GM12878 (cell line): ENCODE measurements around the gene STAT5B. TPM values are rescaled to one million over a fixed set of nuclear protein-coding genes. Genes with fewer than 3 reads are reported as not detected.

Experiments
- ATAC-seq: fragments of 200-7000 bp; cut with Tn5 transposase; 3 replicates; pipeline ENCODE4 v1.9.1; 2020; ENCODE audit warnings: mild to moderate bottlenecking, moderate library complexity
- BruUV-seq: library from RNA; stranded (reverse); fragments of 400-500 nt; replicated peaks from 2 replicates; lab custom pipeline; 2021; lab: Mats Ljungman, UMichigan
- CTCF ChIA-PET: fragments of 300-600 bp; sonication (Branson Sonifier 250); formaldehyde crosslinking; extraction: SDS; loops from one replicate; lab custom pipeline; 2021; ENCODE audit warnings: inconsistent platforms; lab: Yijun Ruan, JAX
- POLR2A ChIA-PET: fragments of 350-600 bp; formaldehyde crosslinking; extraction: SDS; loops from one replicate; lab custom pipeline; 2021; ENCODE audit warnings: inconsistent platforms; lab: Charles Lee
- RAD21 ChIA-PET: fragments of 300-600 bp; sonication (Branson Sonifier 250); formaldehyde crosslinking; loops from one replicate; lab custom pipeline; 2023; ENCODE audit warnings: antibody characterized with exemption; ENCODE audit not compliant: unreplicated experiment; lab: Charles Lee
- SMC1A ChIA-PET: fragments of 300-600 bp; sonication (Branson Sonifier 250); formaldehyde crosslinking; loops from one replicate; lab custom pipeline; 2023; ENCODE audit not compliant: unreplicated experiment, uncharacterized antibody; lab: Charles Lee
- DNase-seq: peaks from one replicate; pipeline ENCODE4 v3.0.0-alpha.2; 2011; ENCODE audit warnings: low read depth, low spot score
- FAIRE-seq: peaks from 3 replicates; lab custom pipeline; 2011; peaks lifted over from hg19 to GRCh38; lab: Jason Lieb, UNC
- H2AFZ ChIP-seq: 2 replicates; pipeline ENCODE4 v1.6.0; 2011; ENCODE audit warnings: low read depth, low read length, control low read depth; ENCODE audit not compliant: control insufficient read depth
- H3K27ac ChIP-seq: 2 replicates; pipeline ENCODE4 v1.5.1; 2011; ENCODE audit warnings: control low read depth; ENCODE audit not compliant: control insufficient read depth, insufficient read depth
- H3K27me3 ChIP-seq, 2 experiments: replicated peaks in 1 of 2; 2 replicates each; pipeline versions ENCODE4 v1.6.0 to v1.6.1; 2011; ENCODE audit warnings: low read length in 1 of 2; ENCODE audit not compliant: control insufficient read depth in 2 of 2, insufficient read depth in 2 of 2
- H3K36me3 ChIP-seq, 2 experiments: 2 replicates each; pipeline ENCODE4 v1.5.1; 2011; ENCODE audit warnings: low read length in 1 of 2; ENCODE audit not compliant: control insufficient read depth in 2 of 2, insufficient read depth in 2 of 2
- H3K4me1 ChIP-seq: 2 replicates; pipeline ENCODE4 v1.6.1; 2011; ENCODE audit warnings: mild to moderate bottlenecking, low read length, moderate library complexity, mixed read lengths; ENCODE audit not compliant: control insufficient read depth, insufficient read depth
- H3K4me2 ChIP-seq: 2 replicates; pipeline ENCODE4 v1.6.0; 2011; ENCODE audit warnings: control low read depth; ENCODE audit not compliant: control insufficient read depth, insufficient read depth
- H3K4me3 ChIP-seq: fragments of 200-600 bp; sonication (generic); 2 replicates; pipeline ENCODE4 v1.5.1; 2016
- H3K79me2 ChIP-seq: 2 replicates; pipeline ENCODE4 v1.6.0; 2011; ENCODE audit warnings: low read length; ENCODE audit not compliant: control insufficient read depth, insufficient read depth
- H3K9ac ChIP-seq: 2 replicates; pipeline ENCODE4 v1.8.0; 2011; ENCODE audit warnings: low read length, control low read depth, mixed read lengths; ENCODE audit not compliant: control insufficient read depth, insufficient read depth
- H3K9me3 ChIP-seq: replicated peaks from 3 replicates; pipeline ENCODE4 v1.5.1; 2011; ENCODE audit warnings: mild to moderate bottlenecking, low read length; ENCODE audit not compliant: control insufficient read depth, insufficient read depth
- H4K20me1 ChIP-seq: 2 replicates; pipeline ENCODE4 v1.6.0; 2011; ENCODE audit not compliant: control insufficient read depth, insufficient read depth
- BMI1 ChIP-seq: fragments of 450-650 bp; IDR thresholded peaks from 2 replicates; pipeline ENCODE4 v1.6.1; 2016; ENCODE audit warnings: mild to moderate bottlenecking, moderate library complexity, borderline replicate concordance
- ETV6 ChIP-seq, 2 experiments: fragments of 450-650 bp in 1 of 2; IDR thresholded peaks in 1 of 2; conservative IDR thresholded peaks in 1 of 2; 2 replicates each; pipeline ENCODE4 v1.6.1; 2014; ENCODE audit warnings: antibody characterized with exemption in 1 of 2, borderline replicate concordance in 1 of 2, low read depth in 1 of 2, mild to moderate bottlenecking in 1 of 2, moderate library complexity in 1 of 2
- GABPA ChIP-seq: IDR thresholded peaks from 2 replicates; pipeline ENCODE4 v1.6.1; 2014; ENCODE audit warnings: antibody characterized with exemption, low read depth, mild to moderate bottlenecking, inconsistent platforms
- KLF5 ChIP-seq: fragments of 450-650 bp; IDR thresholded peaks from 2 replicates; pipeline ENCODE4 v1.6.1; 2014; ENCODE audit warnings: mild to moderate bottlenecking; ENCODE audit not compliant: partially characterized antibody
- NFXL1 ChIP-seq: fragments of 450-650 bp; IDR thresholded peaks from 2 replicates; pipeline ENCODE4 v1.6.1; 2017; ENCODE audit warnings: antibody characterized with exemption, mild to moderate bottlenecking, borderline replicate concordance
- RELA ChIP-seq: fragments of 450-650 bp; IDR thresholded peaks from 2 replicates; pipeline ENCODE4 v1.8.0; 2014; ENCODE audit warnings: borderline replicate concordance; ENCODE audit not compliant: partially characterized antibody
- RUNX3 ChIP-seq: IDR thresholded peaks from 2 replicates; pipeline ENCODE4 v1.6.1; 2012; ENCODE audit warnings: low read length, inconsistent platforms
- TARDBP ChIP-seq: IDR thresholded peaks from 2 replicates; pipeline ENCODE4 v1.6.1; 2016; ENCODE audit warnings: borderline replicate concordance
- USF1 ChIP-seq: IDR thresholded peaks from 2 replicates; pipeline ENCODE4 v1.6.1; 2011; ENCODE audit warnings: borderline replicate concordance, low read depth, mild to moderate bottlenecking, moderate library complexity, mixed read lengths, low read length; ENCODE audit not compliant: insufficient read depth; ENCODE audit errors: extremely low read length
- ZBTB33 ChIP-seq: fragments of 450-650 bp; IDR thresholded peaks from 2 replicates; pipeline ENCODE4 v1.6.1; 2017; ENCODE audit warnings: mild to moderate bottlenecking
- ZNF622 ChIP-seq: fragments of 450-650 bp; IDR thresholded peaks from 2 replicates; pipeline ENCODE4 v1.6.1; 2017; ENCODE audit warnings: mild to moderate bottlenecking, inconsistent platforms
- in situ Hi-C: fragments of 300-500 bp; cut with MboI; formaldehyde crosslinking; loops from 9 replicates; pipeline ENCODE4 v1.14.3; 2018; ENCODE audit warnings: mixed read lengths
- intact Hi-C: fragments of 100-400 bp; cut with micrococcal nuclease; formaldehyde crosslinking; loops from one replicate; pipeline ENCODE4 v1.14.2; 2022; ENCODE audit not compliant: unreplicated experiment
- polyA plus RNA-seq, 11 experiments: library from polyadenylated mRNA; depleted of rRNA in 4 of 11; unstranded in 6 of 11; stranded (reverse) in 5 of 11; fragments of >200 nt; fragmentation: Nextera tagmentation in 4 of 11; fragmentation: Illumina TruSeq in 1 of 11; extraction: Ambion mirVana in 4 of 11; extraction: Trizol in 1 of 11; gene quantifications; 1 replicate in 1 of 11; 2 replicates in 10 of 11; pipeline versions ENCODE4 v1.2.1 to v1.2.3, GENCODE V29; 2011 to 2016; ENCODE audit warnings: inconsistent platforms in 2 of 11, missing spikeins in 2 of 11, low read depth in 1 of 11
- total RNA-seq, 4 experiments: library from RNA; depleted of rRNA in 3 of 4; stranded (reverse); fragments of >200 nt in 3 of 4; fragmentation: Illumina TruSeq in 1 of 4; extraction: Trizol in 1 of 4; gene quantifications; 2 replicates each; pipeline versions ENCODE4 v1.2.1 to v1.2.3, GENCODE V29; 2013 to 2021
- TF ChIP-seq, protein P1 (sequence below): fragments of 450-650 bp; IDR thresholded peaks from 2 replicates; pipeline ENCODE4 v1.6.1; 2017; ENCODE audit warnings: mild to moderate bottlenecking, moderate library complexity
- TF ChIP-seq, protein P2 (sequence below): fragments of 450-650 bp; IDR thresholded peaks from 2 replicates; pipeline ENCODE4 v1.6.1; 2018; ENCODE audit warnings: borderline replicate concordance, mild to moderate bottlenecking; ENCODE audit not compliant: partially characterized antibody
- TF ChIP-seq, protein P3 (sequence below): IDR thresholded peaks from 2 replicates; pipeline ENCODE4 v1.6.1; 2012; ENCODE audit warnings: low read depth, low read length, improper control_type of control experiment

Gene STAT5B
- total and polyA plus RNA-seq, 10 of the 15 experiments (the other 5 are each of a cell fraction or from before 2014, with no cell fraction given), result 11.0 to 69.6 (median 46.7) TPM

GRCh38 chr17:42271779-42272035 is 4.5 kb downstream of the STAT5B start:
- Histone ChIP-seq H3K4me3 (no peak overlapping the region), H3K9me3 (no peaks in the 10 kb centered on the region), H3K27me3 (no peaks in the 10 kb centered on the region), H3K36me3 (no peaks in the 10 kb centered on the region), H3K4me1 (peaks cover 21% of the 10 kb centered on the region), H3K79me2 (peaks cover 64% of the 10 kb centered on the region), H3K4me2 (peak overlapping the region; percentile 57), H3K9ac (no peak overlapping the region), H2AFZ (no peak overlapping the region), H3K27ac (no peak overlapping the region), H4K20me1 (no peaks in the 10 kb centered on the region)
- CTCF ChIA-PET, result interaction anchor here (2.4 to 2.5 kb wide), 2 partner anchors 13 to 78 kb away, joined by 5 to 10 read pairs; no protein-coding TSS in a partner anchor
- DNase-seq, result no peak
- in situ Hi-C loops (no loop called here), intact Hi-C loops (no loop called here)
- POLR2A ChIA-PET, result no interaction called here
- no peak for ATAC-seq
- BruUV-seq, result no TSS peak
- FAIRE-seq, result no peak
- SMC1A ChIA-PET, result interaction anchor here (0.9 to 5.3 kb wide), 6 partner anchors 12 to 84 kb away, joined by 3 to 36 read pairs (median 4); partner anchors contain the start of gene GHDC
- RAD21 ChIA-PET, result no interaction called here
- TF ChIP-seq, protein P1, sequence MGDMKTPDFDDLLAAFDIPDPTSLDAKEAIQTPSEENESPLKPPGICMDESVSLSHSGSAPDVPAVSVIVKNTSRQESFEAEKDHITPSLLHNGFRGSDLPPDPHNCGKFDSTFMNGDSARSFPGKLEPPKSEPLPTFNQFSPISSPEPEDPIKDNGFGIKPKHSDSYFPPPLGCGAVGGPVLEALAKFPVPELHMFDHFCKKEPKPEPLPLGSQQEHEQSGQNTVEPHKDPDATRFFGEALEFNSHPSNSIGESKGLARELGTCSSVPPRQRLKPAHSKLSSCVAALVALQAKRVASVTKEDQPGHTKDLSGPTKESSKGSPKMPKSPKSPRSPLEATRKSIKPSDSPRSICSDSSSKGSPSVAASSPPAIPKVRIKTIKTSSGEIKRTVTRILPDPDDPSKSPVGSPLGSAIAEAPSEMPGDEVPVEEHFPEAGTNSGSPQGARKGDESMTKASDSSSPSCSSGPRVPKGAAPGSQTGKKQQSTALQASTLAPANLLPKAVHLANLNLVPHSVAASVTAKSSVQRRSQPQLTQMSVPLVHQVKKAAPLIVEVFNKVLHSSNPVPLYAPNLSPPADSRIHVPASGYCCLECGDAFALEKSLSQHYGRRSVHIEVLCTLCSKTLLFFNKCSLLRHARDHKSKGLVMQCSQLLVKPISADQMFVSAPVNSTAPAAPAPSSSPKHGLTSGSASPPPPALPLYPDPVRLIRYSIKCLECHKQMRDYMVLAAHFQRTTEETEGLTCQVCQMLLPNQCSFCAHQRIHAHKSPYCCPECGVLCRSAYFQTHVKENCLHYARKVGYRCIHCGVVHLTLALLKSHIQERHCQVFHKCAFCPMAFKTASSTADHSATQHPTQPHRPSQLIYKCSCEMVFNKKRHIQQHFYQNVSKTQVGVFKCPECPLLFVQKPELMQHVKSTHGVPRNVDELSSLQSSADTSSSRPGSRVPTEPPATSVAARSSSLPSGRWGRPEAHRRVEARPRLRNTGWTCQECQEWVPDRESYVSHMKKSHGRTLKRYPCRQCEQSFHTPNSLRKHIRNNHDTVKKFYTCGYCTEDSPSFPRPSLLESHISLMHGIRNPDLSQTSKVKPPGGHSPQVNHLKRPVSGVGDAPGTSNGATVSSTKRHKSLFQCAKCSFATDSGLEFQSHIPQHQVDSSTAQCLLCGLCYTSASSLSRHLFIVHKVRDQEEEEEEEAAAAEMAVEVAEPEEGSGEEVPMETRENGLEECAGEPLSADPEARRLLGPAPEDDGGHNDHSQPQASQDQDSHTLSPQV, result no peak
- no peak for TF ChIP-seq ZBTB33
- TF ChIP-seq ZNF622, result no peak
- no peak for TF ChIP-seq TARDBP
- TF ChIP-seq, protein P2, sequence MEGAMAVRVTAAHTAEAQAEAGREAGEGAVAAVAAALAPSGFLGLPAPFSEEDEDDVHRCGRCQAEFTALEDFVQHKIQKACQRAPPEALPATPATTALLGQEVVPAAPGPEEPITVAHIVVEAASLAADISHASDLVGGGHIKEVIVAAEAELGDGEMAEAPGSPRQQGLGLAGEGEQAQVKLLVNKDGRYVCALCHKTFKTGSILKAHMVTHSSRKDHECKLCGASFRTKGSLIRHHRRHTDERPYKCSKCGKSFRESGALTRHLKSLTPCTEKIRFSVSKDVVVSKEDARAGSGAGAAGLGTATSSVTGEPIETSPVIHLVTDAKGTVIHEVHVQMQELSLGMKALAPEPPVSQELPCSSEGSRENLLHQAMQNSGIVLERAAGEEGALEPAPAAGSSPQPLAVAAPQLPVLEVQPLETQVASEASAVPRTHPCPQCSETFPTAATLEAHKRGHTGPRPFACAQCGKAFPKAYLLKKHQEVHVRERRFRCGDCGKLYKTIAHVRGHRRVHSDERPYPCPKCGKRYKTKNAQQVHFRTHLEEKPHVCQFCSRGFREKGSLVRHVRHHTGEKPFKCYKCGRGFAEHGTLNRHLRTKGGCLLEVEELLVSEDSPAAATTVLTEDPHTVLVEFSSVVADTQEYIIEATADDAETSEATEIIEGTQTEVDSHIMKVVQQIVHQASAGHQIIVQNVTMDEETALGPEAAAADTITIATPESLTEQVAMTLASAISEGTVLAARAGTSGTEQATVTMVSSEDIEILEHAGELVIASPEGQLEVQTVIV, result no peak
- no peak for TF ChIP-seq USF1
- TF ChIP-seq GABPA, result no peak
- no peak for TF ChIP-seq KLF5
- no peak for TF ChIP-seq ETV6 (conservative IDR thresholded peaks at IDR 0.05 in 1 of 2, IDR thresholded peaks at IDR 0.05 in 1 of 2; ENCODE audit: borderline replicate concordance in 1 of 2, low read depth in 1 of 2)
- no peak for TF ChIP-seq RELA
- no peak for TF ChIP-seq NFXL1
- TF ChIP-seq RUNX3, result no peak
- TF ChIP-seq, protein P3, sequence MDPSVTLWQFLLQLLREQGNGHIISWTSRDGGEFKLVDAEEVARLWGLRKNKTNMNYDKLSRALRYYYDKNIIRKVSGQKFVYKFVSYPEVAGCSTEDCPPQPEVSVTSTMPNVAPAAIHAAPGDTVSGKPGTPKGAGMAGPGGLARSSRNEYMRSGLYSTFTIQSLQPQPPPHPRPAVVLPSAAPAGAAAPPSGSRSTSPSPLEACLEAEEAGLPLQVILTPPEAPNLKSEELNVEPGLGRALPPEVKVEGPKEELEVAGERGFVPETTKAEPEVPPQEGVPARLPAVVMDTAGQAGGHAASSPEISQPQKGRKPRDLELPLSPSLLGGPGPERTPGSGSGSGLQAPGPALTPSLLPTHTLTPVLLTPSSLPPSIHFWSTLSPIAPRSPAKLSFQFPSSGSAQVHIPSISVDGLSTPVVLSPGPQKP, result no peak
- no peak for TF ChIP-seq BMI1
